T-helper 1 cell treated with Interleukin-12 subunit alpha and Interleukin-12 subunit beta and Interleukin-4 antibody, amounts not matched to agents 30 ng/mL and 1 ng/mL, for 36 hours (primary cell): ENCODE results near the gene DLG2. TPM values are rescaled to one million over a fixed set of nuclear protein-coding genes. Genes with fewer than 3 reads are reported as not detected.

Experiments
- intact Hi-C: fragments of 100-400 bp; cut with micrococcal nuclease; formaldehyde crosslinking; loops from one replicate; pipeline ENCODE4 v1.15.1; 2024
- total RNA-seq: library from RNA; stranded (reverse); gene quantifications from 2 replicates; pipeline ENCODE4 v1.2.3, GENCODE V29; 2022

Gene DLG2
- total RNA-seq, 1 donor from 2014 or later, result 0.88 TPM

DNA sequence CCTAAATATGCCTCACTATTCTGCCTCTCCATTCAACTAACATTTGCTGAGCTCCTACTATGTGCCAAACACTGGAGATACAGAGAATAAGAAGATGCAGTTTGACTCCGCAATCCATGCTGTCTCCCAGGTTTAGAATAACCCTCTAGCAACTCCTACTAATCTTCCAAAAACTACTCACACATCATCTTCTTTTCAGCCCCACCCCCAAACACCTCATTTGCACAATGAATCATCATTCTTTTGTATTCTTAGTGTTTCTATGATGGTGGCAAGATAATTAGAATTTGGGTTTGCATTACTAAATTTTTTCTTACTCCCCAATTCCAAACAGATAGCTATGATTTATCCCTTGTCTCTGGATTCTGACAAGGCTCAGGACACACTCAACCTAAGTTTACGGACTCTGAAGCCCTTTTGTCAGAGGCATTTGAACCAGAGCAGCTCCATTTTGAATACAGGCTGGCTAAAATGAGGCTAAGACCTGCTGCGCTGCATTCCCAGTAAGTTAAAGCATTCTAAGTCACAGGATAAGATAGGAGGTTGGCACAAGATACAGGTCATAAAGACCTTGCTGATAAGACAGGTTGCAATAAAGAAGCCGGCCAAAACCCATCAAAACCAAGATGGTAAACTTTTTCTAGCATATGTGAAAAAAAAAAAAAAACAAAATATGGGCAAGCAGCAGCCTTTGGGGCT is 1038.9 kb downstream of the DLG2 start:
- intact Hi-C loops, result no loop called here

DNA sequence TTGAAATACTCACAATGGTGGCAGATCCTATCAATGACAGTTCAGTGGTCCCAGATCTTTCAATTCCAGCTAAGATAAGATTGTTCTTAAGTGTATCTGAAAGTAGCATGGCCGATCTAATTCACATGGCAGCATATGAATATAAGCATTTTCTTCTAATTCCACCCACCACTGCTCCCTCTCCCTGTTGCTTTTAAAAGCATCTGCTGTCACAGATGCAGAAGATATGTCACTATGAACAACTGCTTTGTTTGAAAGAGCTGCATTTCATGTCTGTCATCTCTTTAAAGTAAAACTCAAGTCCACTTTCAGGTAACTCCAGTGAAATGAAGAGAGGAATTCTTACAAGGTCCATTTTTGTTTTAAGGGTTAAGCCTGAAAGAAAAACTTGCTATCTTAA is 1044.0 kb downstream of the DLG2 start:
- intact Hi-C loops, result no loop called here

DNA sequence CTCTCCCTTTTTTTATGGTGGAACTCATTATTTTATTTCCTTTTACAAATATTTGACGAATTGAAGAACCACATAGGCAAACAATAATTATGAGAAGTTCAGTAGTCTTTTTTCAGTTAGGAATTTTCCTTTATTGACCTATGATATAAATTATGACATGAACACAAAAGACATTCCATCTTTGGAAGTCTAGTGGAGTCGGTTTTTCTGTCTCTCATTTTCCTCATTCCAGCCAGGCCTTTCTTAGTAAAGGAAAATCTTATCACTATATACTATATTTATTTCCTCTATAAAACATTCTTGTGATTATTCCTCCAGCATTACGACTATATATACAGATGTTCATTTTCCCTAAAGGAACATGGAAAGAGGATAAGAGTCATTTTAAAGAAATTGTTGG is 1046.1 kb downstream of the DLG2 start:
- intact Hi-C loops, result no loop called here

DNA sequence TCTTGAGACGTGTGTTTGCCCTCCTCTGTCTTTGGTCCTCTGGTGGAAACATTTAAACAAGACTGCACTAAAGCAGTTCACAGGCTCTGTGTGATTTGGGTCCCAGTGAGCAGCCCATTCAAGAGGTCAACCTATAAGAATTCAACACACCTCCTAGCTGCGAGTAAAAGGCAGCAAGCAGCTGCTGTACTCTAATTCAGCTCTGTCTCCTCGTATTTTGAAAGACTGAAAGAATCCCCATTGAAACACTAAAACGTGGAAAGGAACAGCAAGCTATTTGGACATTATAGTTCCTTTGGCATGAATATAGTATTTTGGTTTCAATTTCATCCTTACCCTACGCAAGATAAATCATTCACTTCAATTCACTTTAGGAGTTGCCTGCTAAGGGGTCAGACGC is 1046.7 kb downstream of the DLG2 start:
- intact Hi-C loops, result no loop called here

DNA sequence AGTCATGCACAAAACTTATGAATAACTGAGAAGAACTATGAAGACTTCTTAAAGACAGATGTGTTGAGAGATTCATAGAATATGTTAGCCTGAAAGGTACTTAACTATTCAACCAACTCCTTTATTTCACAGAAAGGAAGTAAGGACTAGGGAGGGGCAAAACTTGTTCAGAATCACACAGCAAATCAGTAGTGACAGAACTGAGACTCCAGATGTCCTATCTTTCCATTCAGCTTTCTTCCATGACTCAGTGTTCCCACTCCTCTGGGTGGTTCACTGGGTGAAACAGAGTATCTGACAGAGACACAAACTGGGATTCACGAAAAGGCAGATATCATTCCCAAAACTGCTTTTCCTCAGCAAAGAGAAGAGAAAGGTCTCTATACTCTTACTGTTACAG is 1053.3 kb downstream of the DLG2 start:
- intact Hi-C loops, result no loop called here

DNA sequence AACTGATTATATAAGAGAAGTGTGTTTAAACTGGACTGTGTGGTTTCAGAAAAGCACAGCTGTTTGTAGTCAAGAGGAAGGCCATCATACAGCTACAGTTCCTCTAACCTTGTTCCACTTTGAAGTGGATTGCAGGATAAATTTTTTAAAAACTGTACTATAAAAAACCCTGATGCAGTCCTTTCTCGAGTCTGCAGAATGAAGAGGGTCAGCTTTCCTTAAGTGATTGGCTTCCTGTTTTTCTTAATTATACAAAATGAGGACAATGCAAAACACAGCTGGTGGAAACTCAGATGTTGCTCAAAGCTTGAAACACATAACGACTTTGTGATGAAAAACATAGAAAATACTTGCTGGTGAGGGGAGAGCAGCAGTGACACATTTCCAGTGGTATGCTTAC is 1060.5 kb downstream of the DLG2 start:
- intact Hi-C loops, result no loop called here

DNA sequence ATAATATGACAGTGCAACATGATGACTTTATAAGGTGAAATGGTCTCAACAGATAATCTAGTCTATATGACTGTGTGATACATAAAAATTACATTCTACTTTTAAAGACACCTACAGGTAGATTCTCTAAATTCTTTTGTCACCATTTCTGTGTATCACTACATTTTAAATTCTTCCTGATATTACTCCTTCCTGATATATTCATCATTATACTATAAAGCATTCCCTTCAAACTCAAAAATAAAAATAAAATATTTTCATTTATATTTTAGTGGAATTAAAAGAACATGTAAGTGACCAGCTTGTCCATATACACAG is 1062.3 kb downstream of the DLG2 start:
- intact Hi-C loops, result loop anchor here (2.0 to 5.0 kb wide), 3 partner anchors 728 to 1883 kb away; no protein-coding TSS in a partner anchor

DNA sequence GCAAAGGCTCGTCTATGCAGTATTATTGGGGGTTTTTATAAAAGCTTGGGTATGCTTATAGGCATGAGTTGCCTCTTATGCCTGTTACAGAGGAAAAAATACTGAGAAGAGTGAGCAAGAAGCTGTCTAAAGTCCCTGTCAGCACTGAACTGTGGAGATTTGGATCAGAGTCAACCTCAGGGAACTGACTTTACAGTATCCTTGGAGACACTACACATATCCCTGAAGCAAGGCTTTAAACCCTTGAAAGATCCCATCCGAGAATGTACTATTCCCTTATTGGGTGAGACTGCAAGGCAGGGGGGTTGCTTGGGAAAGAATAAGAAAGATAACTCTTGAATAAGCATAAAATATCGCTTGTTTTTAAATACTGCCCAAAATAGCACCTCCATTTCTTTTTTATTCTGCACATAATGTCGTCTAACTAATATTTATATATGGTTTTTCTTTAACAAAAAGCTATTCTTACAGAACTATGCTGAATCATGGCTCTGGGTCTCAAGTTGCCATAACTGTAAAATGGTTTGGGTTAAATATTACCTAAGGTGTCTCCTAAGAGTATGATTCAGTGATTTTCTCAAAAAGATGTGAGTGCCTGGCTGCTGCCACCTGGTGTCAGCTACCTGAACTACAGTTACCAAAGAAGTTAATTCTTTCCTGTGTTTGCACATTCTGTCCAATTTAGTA is 1062.8 kb downstream of the DLG2 start:
- intact Hi-C loops, result loop anchor here (2.0 to 5.0 kb wide), 3 partner anchors 728 to 1882 kb away; no protein-coding TSS in a partner anchor

DNA sequence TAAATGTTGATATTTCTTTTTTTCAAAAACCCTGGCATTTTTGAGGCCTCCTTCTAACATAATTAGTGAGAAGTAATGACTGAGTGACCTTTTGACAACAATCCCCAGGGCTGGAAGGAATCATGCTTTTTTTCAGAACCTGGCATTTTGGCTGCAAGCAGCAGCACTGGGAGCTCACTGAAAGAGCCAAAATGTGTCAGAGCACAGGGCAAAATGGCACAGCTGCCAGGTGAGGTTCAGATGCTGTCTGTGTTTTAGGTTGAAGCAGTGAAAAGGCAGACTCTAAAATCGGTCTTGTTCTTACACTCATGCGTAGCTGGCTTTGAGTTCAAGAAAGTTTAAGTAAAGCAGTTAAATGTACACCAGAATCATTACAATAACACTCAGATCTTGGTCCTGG is 1063.8 kb downstream of the DLG2 start:
- intact Hi-C loops, result loop anchor here (5.0 kb wide), 1 partner anchor 1881 kb away; no protein-coding TSS in a partner anchor

DNA sequence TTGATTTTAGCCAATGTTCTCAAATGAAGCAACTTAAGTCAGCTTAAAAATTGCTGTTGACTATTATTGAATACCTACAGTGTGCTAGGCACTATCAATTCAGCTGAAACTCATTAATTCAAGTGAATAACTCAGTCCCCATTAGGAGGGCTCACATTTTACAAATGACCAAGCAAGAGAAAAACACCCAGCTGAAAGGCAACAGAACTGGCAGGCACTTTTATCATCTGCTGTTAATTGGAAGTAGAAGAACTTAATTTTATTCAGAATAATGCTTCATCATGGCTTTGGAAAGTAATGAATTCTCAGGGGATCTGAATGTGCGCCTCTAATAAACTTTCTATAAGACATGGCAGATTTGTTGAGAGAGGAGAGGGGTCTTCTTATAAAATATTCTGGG is 1066.9 kb downstream of the DLG2 start:
- intact Hi-C loops, result loop anchor here (5.0 kb wide), 1 partner anchor 1878 kb away; no protein-coding TSS in a partner anchor

DNA sequence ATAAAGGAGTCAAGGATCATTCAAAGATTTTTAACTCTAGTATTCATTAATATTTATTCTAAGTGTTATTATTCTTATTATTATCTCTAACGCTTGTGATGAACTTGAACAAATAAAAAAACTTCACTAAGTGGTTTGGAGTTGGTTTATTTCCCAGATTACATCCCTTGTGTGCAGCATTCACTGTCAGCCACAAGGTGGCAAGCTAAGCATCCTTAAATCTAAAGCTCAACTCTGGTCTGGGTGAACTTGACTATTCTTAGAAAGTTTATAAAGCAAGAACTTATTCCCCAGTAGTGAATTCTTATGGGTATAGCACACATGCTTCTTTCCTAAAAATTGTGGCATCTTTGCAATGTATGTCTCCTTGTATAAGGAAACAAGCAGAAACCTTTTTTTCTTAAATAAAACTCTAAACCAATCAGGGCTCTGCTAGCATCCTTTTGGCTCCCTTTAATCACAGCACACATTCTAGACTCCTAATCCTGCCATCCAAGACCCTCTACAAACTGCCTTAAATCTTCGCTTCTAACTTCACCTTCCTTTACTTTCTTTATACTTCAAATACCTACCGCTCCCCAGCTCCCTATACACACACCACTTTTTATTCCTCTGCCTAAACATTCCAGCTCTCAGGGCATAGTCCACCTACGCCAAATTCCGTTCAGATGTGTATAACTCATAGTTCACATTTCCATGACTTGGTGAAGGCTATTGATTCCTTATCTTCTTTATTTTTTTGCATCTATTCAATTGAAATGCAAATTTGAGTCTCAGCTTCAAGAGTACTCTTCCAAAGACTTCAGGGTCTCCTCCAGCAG is 1068.8 kb downstream of the DLG2 start:
- intact Hi-C loops, result loop anchor here (1.0 to 5.0 kb wide), 2 partner anchors 154 to 1033 kb away; no protein-coding TSS in a partner anchor

DNA sequence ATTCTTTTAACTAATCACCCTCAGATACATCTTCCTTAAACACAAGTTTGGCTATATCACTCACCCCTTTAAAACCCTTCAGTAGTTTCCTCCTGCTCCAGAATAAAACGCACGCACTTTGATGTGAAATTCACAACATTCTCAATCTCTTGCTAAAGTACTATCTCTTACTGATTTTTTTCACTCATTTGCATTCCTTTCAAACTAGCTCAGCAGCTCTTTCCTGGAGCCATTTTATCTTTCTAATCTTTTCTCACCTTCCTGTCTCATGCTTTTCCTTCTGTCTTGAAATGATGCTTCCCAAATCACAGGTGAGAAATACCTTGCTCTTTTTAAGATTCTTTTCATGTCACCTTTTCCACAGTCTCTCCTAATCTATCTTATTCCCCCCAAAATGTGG is 1074.4 kb downstream of the DLG2 start:
- intact Hi-C loops, result no loop called here

DNA sequence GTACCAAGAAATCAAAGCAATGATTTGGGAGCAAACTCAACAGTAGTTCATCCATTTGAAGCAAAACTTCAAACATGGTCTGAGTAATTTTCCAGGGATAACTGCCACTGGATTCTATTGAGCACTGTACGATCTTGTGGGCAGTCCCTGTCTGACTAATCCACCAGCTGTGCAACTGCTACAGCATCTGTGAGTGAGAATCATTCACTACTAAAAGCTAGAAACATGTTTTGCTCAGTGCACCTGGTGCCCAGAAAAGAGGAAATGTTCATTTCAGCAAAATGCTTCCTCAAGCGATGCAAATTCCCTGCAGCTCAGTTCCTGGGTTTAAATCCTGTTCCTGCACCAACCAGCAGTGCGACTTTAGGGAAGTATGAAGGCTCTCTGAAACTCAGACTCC is 1077.9 kb downstream of the DLG2 start:
- intact Hi-C loops, result no loop called here

DNA sequence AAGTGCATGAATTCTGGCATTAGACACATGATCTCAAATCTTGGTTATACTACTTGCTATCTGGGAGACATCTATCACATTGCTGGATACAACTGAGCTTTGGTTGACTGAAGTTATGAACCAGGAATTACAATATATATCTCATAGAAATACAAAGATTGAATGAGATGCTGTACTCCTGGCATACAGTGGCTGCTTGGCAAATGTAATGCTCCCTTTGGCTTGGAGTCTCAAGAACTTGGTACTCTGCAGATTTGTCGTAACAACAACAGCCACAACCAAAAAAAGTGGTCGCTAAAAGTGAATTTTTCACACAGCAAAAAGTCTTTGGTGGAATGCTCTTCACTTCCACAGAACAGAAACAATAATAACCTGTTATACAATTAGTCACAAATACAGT is 1082.6 kb downstream of the DLG2 start:
- intact Hi-C loops, result no loop called here

DNA sequence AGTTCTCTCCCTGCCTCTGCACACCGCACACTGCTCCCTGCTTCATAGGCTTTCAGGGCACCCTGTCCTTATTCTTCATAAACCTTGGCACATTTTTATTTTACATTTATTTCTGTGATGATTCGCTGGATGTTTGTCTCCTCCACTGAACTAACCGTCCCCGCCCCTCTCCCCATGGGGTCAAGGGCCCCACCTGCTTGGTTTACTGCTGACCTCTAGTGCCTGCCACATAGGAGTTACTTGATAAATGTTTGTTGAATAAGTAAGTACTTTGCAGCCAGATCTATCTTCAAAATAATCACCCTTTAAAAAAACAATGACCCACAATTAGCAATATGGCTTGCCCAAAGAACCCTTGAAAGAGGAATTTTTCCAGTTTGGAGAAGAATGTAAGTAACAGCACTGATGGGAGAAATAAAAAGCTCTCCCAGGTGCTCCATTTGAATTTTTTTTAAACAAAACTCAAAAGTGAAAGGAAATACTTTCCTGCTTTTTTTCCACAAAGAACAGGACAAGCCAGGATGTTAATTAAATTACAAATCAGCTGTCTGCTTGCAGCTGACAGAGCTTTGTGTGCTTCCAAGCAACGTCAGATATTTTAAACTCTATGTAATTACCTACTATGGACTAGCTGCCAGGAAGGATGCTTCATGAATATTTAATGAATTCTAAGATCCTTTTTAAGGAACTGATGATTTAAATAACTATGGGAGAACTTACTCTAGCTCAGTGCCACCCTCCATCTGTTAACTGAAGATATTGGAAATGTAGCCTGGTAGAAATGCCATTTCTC is 1083.6 kb downstream of the DLG2 start:
- intact Hi-C loops, result no loop called here

DNA sequence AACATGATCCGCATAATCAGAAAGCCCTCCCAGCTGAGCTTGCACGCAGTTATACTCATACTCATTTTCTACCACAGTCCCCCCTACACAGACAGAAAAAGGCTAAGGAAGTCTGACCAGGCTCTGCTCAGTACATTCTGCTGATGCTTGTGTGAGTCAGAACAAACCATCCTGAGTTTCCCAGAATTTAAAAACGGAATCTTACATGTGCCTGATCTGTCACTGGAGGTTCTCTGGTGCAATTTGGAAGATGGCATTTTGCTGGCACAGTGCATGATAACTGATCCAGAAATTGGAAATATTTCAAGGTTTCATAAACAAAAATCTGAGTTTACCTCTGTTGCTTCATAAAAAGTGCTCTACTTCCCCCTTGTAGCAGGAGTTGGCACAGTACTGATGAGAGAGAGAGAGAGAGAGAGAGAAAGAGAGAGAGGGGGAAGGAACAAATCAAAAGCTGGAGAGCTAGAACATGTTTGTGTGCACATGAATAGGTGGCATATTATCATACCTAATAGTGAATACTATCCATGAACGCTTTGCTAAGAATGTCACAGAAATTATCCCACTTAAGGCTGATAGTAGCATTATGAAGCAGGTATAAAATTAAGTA is 1085.3 kb downstream of the DLG2 start:
- intact Hi-C loops, result no loop called here

DNA sequence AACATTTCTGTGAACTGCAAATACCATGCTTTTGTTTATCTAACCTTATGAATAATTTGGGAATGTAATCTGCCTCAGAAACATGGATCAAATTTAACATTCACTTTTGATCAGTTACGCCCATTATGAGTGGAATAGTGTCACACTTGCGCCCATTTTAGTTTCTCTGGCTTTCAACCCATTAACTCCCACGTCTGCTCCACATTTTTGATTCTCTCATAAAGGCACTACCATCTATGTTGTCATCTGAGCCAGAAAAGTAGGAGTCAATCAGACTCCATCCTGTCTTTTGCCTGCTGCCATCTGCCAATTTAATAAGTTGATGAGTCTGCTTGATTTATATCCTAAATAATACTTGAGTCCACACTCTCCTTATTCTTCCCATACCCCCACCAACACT is 1090.7 kb downstream of the DLG2 start:
- intact Hi-C loops, result no loop called here

DNA sequence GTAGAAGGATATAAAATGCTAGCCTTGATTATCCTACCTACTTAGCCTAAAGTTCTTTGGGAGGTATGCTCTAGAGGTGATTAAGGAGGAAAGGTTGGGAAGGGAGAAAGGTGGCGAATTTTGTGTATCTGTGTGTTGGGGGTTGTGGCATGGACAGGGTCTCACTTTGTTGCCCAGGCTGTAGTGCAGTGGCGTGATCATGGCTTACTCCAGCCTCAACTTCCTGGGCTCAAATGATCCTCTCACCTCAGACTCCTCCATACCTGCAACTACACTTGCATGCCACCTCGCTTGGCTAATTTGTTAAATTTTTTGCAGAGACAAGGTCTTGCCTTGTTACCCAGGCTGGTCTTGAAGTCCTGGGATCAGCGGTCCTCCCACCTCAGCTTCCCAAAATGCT is 1094.8 kb downstream of the DLG2 start:
- intact Hi-C loops, result no loop called here

DNA sequence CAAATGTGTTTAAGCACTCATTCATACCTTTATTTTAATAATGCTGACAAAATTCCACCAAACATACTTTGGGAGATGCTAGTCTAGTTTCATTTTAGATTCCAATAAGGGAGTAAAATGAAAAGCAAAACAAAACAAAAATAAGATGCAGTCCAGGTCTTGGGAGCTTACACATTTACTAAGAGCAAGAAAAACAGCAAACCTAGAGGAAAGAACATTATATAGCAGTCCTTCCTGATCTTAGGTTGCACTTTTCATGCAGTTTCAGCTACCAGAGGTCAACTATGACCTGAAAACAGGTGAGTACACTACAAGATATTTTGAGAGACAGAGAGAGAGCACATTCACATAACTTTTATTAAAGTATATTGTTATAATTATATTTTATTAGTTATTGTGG is 1100.9 kb downstream of the DLG2 start:
- intact Hi-C loops, result no loop called here

DNA sequence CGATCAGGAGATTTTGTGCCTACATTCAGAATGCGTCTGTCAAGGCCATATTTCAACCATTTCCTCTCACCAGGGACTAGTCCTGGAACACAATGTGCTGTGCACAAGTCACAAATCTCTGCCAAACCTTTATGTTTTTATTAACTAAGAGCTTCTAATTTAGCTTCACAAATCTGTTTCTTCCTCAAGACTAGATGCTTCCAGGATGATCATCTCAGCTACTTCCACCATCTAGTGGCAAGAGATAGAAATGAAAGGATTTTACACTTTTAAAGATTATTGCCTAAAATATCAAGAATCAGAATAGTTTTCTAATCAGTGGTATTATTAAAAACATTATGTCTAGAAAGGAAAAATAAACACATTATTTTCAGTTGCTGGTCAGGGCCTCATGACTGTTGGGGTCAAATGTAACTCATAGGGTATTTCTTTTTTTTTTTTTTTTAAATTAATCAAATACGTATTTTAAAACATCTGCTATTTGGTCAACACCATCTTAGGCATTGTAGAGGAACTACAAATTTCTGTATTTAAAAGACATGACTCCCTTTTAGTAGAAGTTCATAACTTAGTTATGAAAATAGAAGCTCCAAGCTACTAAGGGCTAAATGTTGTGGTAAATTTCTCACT is 1102.6 kb downstream of the DLG2 start:
- intact Hi-C loops, result no loop called here
